ENCODE results near the gene TMEM250.

Gene TMEM250

DNA sequence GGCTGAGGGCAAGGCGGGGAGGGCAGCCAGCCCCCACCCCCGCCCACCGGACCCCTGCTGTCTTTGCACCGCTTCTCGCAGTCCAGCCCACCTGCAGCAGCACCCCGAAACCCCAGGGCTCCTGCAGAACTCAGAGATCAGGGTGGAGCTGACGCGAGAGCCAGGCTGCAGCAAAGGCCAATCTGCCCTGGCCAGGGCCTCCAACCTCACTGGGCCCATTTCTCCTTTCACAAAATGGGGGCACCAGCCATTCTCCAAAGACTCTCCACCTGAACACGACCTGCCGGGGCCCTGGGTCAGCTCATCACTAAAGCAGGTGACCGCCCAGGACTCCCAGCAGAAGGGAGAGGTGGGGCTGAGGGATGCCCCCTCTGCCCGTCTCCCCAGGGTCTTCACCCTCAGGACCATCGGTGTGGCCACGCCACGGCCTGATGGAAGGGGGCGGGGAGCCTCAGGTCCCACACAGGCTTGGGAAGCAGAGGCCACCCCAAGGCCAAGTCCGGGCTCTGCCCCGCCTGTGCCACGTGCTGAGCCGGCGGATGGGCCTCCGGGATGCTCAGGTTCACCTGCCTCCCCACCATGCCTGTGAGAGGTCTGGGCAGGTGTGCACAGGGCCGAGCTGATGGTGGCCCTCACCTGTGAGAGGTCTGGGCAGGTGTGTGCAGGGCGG, 36.7 kb downstream of the TMEM250 start:
- TF ChIP-seq, protein P1, sequence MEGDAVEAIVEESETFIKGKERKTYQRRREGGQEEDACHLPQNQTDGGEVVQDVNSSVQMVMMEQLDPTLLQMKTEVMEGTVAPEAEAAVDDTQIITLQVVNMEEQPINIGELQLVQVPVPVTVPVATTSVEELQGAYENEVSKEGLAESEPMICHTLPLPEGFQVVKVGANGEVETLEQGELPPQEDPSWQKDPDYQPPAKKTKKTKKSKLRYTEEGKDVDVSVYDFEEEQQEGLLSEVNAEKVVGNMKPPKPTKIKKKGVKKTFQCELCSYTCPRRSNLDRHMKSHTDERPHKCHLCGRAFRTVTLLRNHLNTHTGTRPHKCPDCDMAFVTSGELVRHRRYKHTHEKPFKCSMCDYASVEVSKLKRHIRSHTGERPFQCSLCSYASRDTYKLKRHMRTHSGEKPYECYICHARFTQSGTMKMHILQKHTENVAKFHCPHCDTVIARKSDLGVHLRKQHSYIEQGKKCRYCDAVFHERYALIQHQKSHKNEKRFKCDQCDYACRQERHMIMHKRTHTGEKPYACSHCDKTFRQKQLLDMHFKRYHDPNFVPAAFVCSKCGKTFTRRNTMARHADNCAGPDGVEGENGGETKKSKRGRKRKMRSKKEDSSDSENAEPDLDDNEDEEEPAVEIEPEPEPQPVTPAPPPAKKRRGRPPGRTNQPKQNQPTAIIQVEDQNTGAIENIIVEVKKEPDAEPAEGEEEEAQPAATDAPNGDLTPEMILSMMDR (IDR thresholded peaks at IDR 0.05; ENCODE audit: control insufficient read depth, insufficient read depth, low read depth, low read length, missing control alignments), result no peak
- no peak for DNase-seq (ENCODE audit: low read depth)
- no peak overlapping the region for H3K4me3 ChIP-seq (ENCODE audit: control insufficient read depth, low read depth, low read length)

DNA sequence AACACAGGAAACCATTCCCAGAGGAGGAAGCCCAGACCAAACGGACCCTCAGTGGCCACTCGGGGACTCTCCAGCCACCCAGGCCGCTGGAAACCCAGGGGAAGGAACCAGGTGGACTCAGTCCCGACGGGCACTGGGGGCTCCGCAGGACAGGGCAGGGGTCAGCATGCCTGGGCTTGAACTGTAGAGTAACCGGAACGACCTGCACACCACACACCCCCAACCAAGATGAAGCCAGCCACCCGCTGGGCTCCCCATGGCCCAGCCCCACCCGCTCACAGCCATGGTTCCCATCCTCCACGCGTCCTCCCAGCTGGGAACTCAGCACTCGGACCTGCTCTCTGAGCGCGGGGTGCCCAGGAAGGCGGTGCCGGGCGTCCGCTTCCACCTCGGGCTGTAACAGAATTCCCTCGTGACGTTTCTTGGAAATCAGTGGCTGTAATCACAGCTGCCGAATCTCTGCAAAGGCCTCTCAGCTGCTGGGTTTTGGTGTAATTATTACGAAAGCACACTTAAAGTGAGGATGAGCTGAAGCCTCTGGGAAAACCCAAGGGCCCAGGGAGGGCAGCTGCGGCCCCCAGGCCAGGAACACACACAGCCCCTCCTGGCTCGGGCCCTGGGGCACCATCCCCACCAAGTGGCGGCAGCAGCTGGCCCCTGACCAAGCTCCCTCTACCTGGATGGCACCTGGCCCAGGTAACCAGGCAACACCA, 37.4 kb downstream of the TMEM250 start:
- H3K4me3 ChIP-seq (ENCODE audit: control insufficient read depth, low read depth, low read length), result no peak overlapping the region
- TF ChIP-seq, protein P1 (IDR thresholded peaks at IDR 0.05; ENCODE audit: control insufficient read depth, insufficient read depth, low read depth, low read length, missing control alignments), result no peak
- no peak for DNase-seq (ENCODE audit: low read depth)

DNA sequence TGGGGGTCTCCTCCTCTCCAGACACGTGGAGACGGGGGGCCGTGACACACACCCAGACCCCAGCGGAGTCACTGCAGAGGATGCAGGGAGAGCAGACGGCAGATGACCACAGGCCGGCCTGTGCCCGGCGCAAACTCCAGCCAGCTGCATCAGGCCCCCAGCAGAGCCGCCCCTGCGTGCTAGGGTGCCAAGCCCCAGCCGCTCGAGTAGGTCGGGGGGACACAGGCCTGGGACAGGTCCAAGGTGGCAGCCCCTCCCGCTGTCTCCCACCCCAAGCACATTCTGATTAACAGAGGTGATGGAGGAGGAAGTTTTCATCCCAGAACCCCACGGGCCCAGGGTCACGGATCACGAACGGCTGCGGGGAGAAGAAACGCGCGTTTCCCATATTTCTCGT, 38.0 kb downstream of the TMEM250 start:
- DNase-seq (ENCODE audit: low read depth), result no peak
- TF ChIP-seq, protein P1 (IDR thresholded peaks at IDR 0.05; ENCODE audit: control insufficient read depth, insufficient read depth, low read depth, low read length, missing control alignments), result no peak
- no peak overlapping the region for H3K4me3 ChIP-seq (ENCODE audit: control insufficient read depth, low read depth, low read length)

DNA sequence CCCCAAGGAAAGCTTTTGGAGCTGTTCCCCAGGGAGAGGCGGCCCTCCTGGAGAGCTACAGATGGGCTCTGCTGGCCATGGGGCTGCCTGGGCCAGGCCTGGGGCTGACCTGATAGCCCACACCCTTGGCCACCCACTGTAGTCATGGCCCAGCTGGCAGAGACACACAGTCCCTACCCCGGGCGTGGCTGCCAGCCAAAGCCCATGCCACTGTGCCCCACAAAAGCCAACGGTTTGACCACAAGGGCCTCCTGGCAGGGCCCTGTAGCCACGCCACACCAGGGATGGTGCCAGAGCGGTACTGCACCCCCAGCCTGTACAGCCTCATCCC, 38.8 kb downstream of the TMEM250 start:
- no peak for DNase-seq (ENCODE audit: low read depth)
- TF ChIP-seq, protein P1 (IDR thresholded peaks at IDR 0.05; ENCODE audit: control insufficient read depth, insufficient read depth, low read depth, low read length, missing control alignments), result no peak

DNA sequence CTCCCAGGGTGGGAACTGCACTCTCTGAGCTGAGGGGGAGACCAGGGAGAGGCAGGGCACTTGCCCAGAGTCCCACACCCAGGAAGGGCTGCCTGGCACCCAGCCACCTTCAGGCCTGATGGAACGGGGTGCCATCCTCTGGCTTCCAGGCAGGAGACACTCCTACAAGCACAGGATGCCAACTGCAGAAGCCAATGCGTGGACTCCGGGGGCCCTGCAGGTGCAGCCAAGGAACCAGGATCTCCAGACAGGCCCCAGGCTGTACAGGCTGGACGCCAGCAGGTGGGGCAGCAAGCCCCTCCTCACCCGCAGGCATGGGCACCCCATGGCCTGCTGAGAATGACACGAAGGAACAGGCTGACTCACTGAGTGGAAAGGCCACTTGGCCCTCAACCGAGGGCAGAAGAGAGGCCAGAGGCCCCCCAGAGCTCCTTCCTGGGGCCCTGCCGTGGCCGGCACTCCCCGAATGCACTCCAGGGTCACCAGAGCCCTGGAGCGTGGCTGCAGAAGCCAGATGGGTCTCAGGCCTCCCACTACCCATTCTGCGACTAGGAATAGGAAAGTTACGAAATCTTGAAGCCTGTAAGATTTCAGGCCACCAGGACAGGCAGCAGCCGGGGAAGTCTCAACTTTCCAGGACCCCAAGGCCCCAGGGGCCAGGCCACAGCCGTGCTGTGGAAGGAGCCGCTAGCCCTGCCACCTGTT, 39.3 kb downstream of the TMEM250 start:
- TF ChIP-seq, protein P1 (IDR thresholded peaks at IDR 0.05; ENCODE audit: control insufficient read depth, insufficient read depth, low read depth, low read length, missing control alignments), result no peak
- no peak overlapping the region for H3K4me3 ChIP-seq (ENCODE audit: control insufficient read depth, low read depth, low read length)
- no peak for DNase-seq (ENCODE audit: low read depth)

More for the DNA sequence above, 38.8 kb downstream of the TMEM250 start:
- H3K4me3 ChIP-seq (ENCODE audit: control insufficient read depth, low read depth, low read length), result no peak overlapping the region

DNA sequence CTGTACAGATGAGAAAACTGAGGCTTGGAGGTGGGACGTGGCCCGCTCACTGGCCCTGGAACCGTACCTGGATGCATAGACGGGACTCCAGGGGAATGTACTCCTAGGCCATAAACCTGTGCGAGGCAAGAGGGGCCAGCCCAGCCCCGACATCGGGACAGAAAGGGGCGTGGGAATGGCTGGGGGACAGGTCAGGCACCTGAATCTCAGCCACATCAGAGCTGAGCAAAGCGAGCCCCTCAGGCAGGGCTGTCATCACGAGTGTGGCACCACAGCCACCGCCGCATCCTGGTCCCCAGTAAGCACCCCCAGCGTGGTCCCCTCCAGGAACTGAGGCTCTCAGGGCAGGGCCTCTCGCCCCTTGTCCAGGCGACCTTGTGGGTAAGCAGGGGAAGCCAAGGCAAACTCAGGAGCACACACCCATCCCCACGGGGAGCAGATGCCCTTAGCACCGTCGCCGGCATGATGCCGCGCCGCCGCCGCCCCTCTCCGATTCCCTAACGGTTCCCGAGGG, 40.1 kb downstream of the TMEM250 start:
- TF ChIP-seq, protein P1 (IDR thresholded peaks at IDR 0.05; ENCODE audit: control insufficient read depth, insufficient read depth, low read depth, low read length, missing control alignments), result no peak
- no peak overlapping the region for H3K4me3 ChIP-seq (ENCODE audit: control insufficient read depth, low read depth, low read length)
- no peak for DNase-seq (ENCODE audit: low read depth)

All from AG09309 (cell line).